ENCODE measurements around the gene HTR5A. TPM values are rescaled to one million over a fixed set of nuclear protein-coding genes. Genes with fewer than 3 reads are reported as not detected.
A peak's percentile ranks its signal among the peaks of the same experiment; 100 is the strongest.
"Not testable (repeated sequence)": the region's sequence is repeated elsewhere in the genome, so short reads cannot be mapped to it uniquely, and the experiment has no call there.

Gene HTR5A
- total RNA-seq = not detected

DNA sequence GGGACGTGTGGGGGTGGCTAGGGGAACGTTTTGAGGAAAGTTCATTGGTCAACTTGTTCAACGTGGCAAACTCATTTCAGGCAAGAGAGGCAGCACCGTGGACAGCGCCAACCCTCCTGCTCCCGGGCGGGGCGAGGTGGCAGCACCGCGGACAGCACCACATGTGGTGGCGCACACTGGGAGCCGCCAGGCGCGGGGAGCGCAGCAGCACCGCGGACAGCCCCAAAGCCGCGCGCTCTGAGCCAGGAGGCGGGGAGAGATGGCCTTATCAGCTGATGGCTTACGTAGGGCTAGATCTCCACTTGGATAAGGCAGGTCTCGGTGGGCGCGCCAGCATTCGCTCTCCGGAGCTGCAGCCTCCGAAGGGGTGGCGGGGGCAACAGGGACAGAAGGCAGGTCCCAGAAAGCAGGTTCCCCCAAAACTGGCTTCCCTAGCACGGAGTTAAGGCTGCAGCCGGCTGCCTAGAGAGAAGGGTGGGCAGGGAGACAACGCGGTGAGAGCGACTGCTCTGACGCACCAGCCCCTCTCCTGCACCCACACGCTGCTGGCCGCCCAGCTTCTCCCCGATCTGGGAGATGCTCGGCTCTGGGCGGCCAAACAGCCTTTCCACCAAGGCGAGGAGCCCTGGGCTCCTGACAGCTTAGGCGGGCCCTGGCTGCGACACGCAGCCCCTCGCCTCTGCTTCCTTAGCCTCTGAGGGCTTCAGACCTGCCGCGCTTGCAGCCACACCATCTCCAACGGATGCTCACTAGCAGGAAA lies at the start of gene HTR5A:
HTR5A (plus strand) TSS at position 333 of the 760 bp plus-strand sequence. CDS start 576 bp downstream, outside the sequence.
- peaks cover 24% of the 10 kb centered on the region for H3K27me3 Mint-ChIP-seq (ENCODE audit: low read depth)
- CTCF ChIA-PET = interaction anchor here (1.0 to 2.0 kb wide), 4 partner anchors 21 to 156 kb away, joined by 3 to 5 read pairs (median 4); no protein-coding TSS in a partner anchor
- DNase-seq = peak; percentile 90

DNA sequence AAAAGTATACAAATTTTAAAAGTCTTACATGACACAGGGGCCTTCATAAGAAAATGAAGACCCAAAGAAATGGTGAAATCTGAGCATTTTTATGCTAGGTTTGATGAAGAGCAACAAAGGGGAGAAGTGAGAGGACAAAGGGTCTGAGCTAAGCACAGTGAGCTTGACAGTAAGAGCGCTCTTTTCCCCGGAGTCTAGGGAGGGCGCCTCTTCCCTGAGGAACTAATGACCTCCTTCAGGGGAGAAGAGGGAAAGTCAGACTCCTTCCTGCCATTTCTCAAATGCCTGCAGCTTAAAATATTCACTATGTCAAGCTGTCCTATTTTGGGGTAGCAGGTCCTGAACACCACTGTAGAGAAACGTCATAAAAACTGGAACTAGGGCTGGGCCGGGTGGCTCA lies 49.1 kb upstream of the HTR5A start:
- H3K27ac Mint-ChIP-seq = no peak overlapping the region
- no peaks in the 10 kb centered on the region for H3K36me3 Mint-ChIP-seq (ENCODE audit: low read depth)
- ATAC-seq (no peak), DNase-seq (no peak)
- peaks cover 8% of the 10 kb centered on the region for H3K27me3 Mint-ChIP-seq (ENCODE audit: low read depth)
- CTCF ChIA-PET = interaction anchor here (1.2 to 5.7 kb wide), 2 partner anchors 9 to 11 kb away, joined by 3 to 25 read pairs; no protein-coding TSS in a partner anchor
- POLR2A ChIA-PET = no interaction called here
- H3K4me1 Mint-ChIP-seq (ENCODE audit: low read depth) = no peaks in the 10 kb centered on the region
- H3K9me3 Mint-ChIP-seq (ENCODE audit: insufficient read depth) = no peaks in the 10 kb centered on the region
- H3K4me3 Mint-ChIP-seq = no peak overlapping the region

More for the DNA sequence above, at the start of gene HTR5A:
- Mint-ChIP-seq H3K4me3 (no peak within 1 kb of the TSS), H3K36me3 (ENCODE audit: low read depth) (no peaks in the 10 kb centered on the region), H3K9me3 (ENCODE audit: insufficient read depth) (peaks cover 3% of the 10 kb centered on the region), H3K4me1 (ENCODE audit: low read depth) (no peaks in the 10 kb centered on the region), H3K27ac (no peak within 1 kb of the TSS)
- ATAC-seq = peak; percentile 100
- POLR2A ChIA-PET = no interaction called here

DNA sequence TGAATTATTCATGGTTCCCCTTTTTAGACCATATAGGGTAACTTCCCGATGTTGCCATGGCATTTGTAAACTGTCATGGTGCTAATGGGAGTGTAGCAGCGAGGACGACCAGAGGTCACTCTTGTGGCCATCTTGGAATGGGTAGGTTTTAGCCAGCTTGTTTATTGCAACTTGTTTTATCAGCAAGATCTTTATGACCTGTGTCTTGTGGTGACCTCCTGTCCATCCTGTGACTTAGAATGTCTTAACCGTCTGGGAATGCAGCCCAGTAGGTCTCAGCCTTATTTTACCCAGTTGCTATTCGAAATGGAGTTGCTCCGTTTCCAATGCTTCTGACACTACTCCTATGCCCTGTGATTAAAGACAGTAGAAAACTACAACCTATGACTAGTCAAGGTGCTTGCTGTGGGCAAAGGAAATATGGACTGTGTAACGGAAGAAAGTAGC lies 48.4 kb upstream of the HTR5A start:
- DNase-seq = no peak
- peaks cover 8% of the 10 kb centered on the region for H3K27me3 Mint-ChIP-seq (ENCODE audit: low read depth)
- H3K4me1 Mint-ChIP-seq (ENCODE audit: low read depth) = no peaks in the 10 kb centered on the region
- no peaks in the 10 kb centered on the region for H3K9me3 Mint-ChIP-seq (ENCODE audit: insufficient read depth)
- no peak overlapping the region for H3K27ac Mint-ChIP-seq
- ChIA-PET CTCF (interaction anchor here (1.2 to 5.7 kb wide), 2 partner anchors 8 to 12 kb away, joined by 3 to 25 read pairs; no protein-coding TSS in a partner anchor), POLR2A (no interaction called here)
- H3K4me3 Mint-ChIP-seq = no peak overlapping the region
- ATAC-seq = no peak
- no peaks in the 10 kb centered on the region for H3K36me3 Mint-ChIP-seq (ENCODE audit: low read depth)

DNA sequence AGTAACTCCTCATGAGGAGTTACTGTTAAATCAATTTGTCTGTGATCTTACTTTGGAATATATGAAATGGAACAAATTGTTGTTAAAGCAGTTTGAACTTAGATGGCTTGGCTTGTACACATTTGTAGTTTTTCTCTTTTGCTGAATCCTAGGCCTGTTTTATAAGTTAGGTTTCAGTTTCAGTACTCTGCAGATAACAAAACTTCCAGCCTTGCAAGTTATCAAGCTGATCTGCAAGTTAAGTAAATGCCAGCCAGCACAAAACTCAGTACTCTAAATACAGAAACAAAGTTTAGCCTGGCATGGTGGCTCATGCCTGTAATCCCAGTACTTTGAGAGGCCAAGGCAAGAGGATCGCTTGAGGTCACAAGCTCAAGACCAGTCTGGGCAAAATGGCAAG lies 42.2 kb upstream of the HTR5A start:
- Mint-ChIP-seq H3K4me3 (no peak overlapping the region), H3K36me3 (ENCODE audit: low read depth) (no peaks in the 10 kb centered on the region), H3K9me3 (ENCODE audit: insufficient read depth) (no peaks in the 10 kb centered on the region), H3K27me3 (ENCODE audit: low read depth) (peaks cover 9% of the 10 kb centered on the region), H3K27ac (no peak overlapping the region), H3K4me1 (ENCODE audit: low read depth) (peaks cover 6% of the 10 kb centered on the region)
- ChIA-PET CTCF (interaction anchor here (1.1 kb wide), 1 partner anchor 17 kb away, joined by 3 read pairs; no protein-coding TSS in a partner anchor), POLR2A (no interaction called here)
- DNase-seq (no peak), ATAC-seq (no peak)

DNA sequence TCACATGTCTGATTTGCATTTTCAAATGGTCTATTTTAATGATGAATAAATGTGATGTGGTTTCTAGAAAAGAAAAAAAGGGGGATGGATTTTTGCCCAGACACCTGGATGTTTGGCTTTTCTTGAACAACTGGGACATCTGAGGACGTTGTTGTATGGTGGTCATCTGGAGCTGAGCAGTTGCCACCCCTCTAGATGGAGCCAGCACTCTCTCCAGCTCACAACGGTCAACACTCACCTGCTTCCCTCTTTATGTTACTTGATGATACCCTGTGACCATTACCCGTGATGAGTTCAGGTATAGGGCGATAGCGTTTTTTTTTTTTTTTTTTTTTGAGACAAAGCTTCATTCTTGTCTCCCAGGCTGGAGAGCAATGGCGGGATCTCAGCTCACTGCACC lies 37.1 kb upstream of the HTR5A start:
- H3K4me1 Mint-ChIP-seq (ENCODE audit: low read depth) = no peaks in the 10 kb centered on the region
- no peak for DNase-seq
- H3K36me3 Mint-ChIP-seq (ENCODE audit: low read depth) = no peaks in the 10 kb centered on the region
- POLR2A ChIA-PET = no interaction called here
- H3K9me3 Mint-ChIP-seq (ENCODE audit: insufficient read depth) = no peaks in the 10 kb centered on the region
- no peak for ATAC-seq
- H3K4me3 Mint-ChIP-seq = no peak overlapping the region
- CTCF ChIA-PET = no interaction called here
- H3K27me3 Mint-ChIP-seq (ENCODE audit: low read depth) = peaks cover 5% of the 10 kb centered on the region
- no peak overlapping the region for H3K27ac Mint-ChIP-seq

DNA sequence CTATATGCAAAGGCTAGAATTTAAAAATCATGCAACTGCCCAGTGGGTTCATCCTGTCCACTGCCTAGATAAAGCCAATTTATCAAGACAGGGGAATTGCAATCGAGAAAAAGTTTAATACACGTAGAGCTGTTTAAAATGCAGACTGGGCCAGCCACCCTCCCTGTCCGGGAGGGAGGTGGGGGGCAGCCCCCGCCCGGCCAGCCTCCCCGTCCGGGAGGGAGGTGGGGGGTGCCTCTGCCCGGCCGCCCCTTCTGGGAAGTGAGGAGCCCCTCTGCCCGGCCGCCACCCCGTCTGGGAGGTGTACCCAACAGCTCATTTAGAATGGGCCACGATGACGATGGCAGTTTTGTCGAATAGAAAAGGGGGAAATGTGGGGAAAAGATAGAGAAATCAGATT lies 35.6 kb upstream of the HTR5A start:
- POLR2A ChIA-PET; H3K27me3 Mint-ChIP-seq (ENCODE audit: low read depth); H3K4me3 Mint-ChIP-seq; DNase-seq; H3K9me3 Mint-ChIP-seq (ENCODE audit: insufficient read depth); H3K27ac Mint-ChIP-seq; CTCF ChIA-PET; H3K4me1 Mint-ChIP-seq (ENCODE audit: low read depth); H3K36me3 Mint-ChIP-seq (ENCODE audit: low read depth); ATAC-seq: not testable (repeated sequence)

DNA sequence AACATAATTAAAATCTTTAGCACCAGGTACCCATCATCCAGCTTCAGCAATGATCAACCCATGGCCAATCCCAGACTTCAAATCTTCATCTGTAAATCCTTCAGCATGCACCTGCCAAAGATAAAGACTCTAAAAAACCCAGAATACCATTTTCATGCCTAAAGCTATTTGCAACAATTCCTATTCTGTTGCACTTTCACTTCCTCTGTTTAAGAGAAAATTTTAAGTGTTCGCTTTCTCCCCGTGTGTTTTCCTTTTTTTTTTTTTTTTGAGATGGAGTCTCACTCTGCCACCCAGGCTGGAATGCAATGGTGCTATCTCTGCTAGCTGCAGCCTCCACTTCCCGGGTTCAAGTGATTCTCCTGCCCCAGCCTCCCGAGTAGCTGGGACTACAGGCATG lies 31.8 kb upstream of the HTR5A start:
- ChIA-PET POLR2A (no interaction called here), CTCF (interaction anchor here (0.6 kb wide), 1 partner anchor 435 kb away, joined by 3 read pairs; no protein-coding TSS in a partner anchor)
- H3K27ac Mint-ChIP-seq = no peak overlapping the region
- no peaks in the 10 kb centered on the region for H3K36me3 Mint-ChIP-seq (ENCODE audit: low read depth)
- H3K4me3 Mint-ChIP-seq = no peak overlapping the region
- H3K9me3 Mint-ChIP-seq (ENCODE audit: insufficient read depth) = no peaks in the 10 kb centered on the region
- peaks cover 7% of the 10 kb centered on the region for H3K27me3 Mint-ChIP-seq (ENCODE audit: low read depth)
- DNase-seq (no peak), ATAC-seq (no peak)
- H3K4me1 Mint-ChIP-seq (ENCODE audit: low read depth) = no peaks in the 10 kb centered on the region

DNA sequence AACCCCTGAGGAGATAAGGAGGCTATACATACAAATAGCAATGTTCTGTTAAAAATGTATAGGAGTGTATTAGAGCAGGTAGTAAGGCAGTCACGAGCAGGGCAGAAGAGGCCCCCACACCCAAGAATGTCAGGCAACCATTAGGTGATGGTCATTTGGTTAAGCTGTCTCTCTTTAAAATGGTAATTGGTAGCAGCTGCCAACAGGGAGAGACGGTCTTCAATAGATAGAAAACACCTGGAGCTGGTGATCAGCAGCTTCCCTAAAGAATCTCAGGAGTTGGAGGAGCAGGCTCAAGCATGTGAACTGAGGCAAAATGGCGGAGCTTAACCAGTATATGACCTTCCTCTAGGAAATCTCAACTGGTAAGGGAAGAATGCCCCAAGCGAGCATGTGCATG lies 26.4 kb upstream of the HTR5A start:
- CTCF ChIA-PET = no interaction called here
- ATAC-seq (no peak), DNase-seq (no peak)
- Mint-ChIP-seq H3K27me3 (ENCODE audit: low read depth) (peaks cover 7% of the 10 kb centered on the region), H3K36me3 (ENCODE audit: low read depth) (no peaks in the 10 kb centered on the region), H3K4me3 (no peak overlapping the region), H3K9me3 (ENCODE audit: insufficient read depth) (no peaks in the 10 kb centered on the region), H3K27ac (no peak overlapping the region), H3K4me1 (ENCODE audit: low read depth) (no peaks in the 10 kb centered on the region)
- POLR2A ChIA-PET = no interaction called here

DNA sequence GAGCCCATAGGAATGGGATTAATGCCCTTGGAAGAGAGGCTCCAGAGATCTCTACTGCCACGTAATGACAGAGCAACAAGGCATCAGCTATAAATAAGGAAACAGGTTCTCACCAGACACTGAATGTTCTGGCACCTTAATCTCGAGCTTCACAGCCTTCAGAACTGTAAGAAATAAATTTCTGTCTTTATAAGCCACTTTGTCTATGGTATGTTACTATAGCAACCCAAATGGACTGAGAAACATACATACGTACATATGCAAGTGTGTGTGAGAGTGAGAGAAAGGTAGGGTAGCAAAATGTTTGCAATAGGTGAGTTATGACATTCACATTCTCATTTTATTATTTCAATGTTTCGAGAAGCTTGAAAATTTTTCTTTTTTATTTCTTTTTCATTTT lies 22.1 kb upstream of the HTR5A start:
- Mint-ChIP-seq H3K9me3 (ENCODE audit: insufficient read depth) (no peaks in the 10 kb centered on the region), H3K4me1 (ENCODE audit: low read depth) (no peaks in the 10 kb centered on the region), H3K27me3 (ENCODE audit: low read depth) (no peaks in the 10 kb centered on the region), H3K4me3 (no peak overlapping the region), H3K36me3 (ENCODE audit: low read depth) (no peaks in the 10 kb centered on the region), H3K27ac (no peak overlapping the region)
- ATAC-seq = no peak
- DNase-seq = no peak
- POLR2A ChIA-PET = no interaction called here
- CTCF ChIA-PET = interaction anchor here (1.3 kb wide), 1 partner anchor 21 kb away, joined by 3 read pairs; no protein-coding TSS in a partner anchor

DNA sequence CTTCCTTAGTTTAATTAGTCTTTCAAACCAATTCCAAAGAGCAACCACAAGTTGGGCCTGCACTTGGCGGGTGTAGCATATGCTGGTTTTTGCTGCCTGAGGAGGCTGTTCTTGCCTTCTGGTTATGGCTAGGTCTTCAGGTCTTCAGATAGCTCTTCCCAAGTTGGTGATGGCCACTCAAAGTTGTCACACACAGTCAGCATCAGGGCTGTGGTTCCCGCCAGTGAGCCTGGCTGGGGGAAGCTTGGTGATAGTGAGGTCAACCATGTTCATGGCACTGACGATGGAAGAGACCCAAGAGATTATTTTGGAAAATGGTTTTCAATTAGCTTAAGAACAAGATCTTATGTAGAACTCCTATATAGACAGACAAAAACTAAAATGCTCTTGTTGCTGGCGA lies 18.8 kb upstream of the HTR5A start:
- ATAC-seq = no peak
- Mint-ChIP-seq H3K4me1 (ENCODE audit: low read depth) (no peaks in the 10 kb centered on the region), H3K9me3 (ENCODE audit: insufficient read depth) (no peaks in the 10 kb centered on the region), H3K36me3 (ENCODE audit: low read depth) (no peaks in the 10 kb centered on the region), H3K4me3 (no peak overlapping the region), H3K27me3 (ENCODE audit: low read depth) (no peaks in the 10 kb centered on the region), H3K27ac (no peak overlapping the region)
- CTCF ChIA-PET = no interaction called here
- POLR2A ChIA-PET = no interaction called here
- no peak for DNase-seq

DNA sequence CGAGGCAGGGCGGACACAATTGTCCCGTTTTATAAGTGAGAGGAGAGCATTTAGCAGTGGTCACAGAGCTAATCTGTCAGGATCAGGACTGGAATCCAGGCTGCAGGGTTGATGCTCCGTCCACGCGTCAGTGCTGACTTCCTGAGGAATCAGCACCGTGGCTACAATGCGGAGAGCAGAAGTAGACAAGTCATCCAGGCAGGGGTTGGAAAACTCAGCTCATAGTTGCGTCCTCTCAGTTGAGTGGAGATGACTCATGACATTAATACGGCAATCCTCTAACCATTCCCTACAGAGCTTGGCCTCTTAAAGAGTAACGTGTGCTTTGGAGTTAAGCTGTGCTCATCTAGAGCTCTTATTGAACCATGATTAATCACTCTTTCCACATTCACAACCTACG lies 17.1 kb upstream of the HTR5A start:
- ATAC-seq = no peak
- CTCF ChIA-PET = no interaction called here
- Mint-ChIP-seq H3K36me3 (ENCODE audit: low read depth) (no peaks in the 10 kb centered on the region), H3K27ac (no peak overlapping the region), H3K9me3 (ENCODE audit: insufficient read depth) (no peaks in the 10 kb centered on the region), H3K4me3 (no peak overlapping the region), H3K27me3 (ENCODE audit: low read depth) (no peaks in the 10 kb centered on the region), H3K4me1 (ENCODE audit: low read depth) (no peaks in the 10 kb centered on the region)
- POLR2A ChIA-PET = no interaction called here
- DNase-seq = no peak

DNA sequence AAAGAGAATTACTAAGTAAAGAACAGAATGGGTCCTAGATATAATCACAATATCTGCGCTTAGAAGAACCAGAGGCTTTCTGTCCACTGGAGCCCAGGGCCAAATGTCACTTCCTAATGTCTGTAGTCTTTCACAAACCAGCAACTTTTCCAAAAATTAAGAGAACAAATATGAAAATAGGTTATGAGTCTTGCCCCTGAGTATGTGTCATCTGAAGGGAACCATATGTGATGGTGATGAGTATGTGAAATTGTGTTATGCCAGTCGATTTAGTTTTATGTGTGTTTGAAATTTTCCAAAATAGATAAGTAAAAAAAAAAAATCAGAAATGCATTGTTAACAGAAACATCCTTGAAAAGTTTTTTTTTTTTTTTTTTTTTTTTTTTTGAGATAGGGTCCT lies 15.4 kb upstream of the HTR5A start:
- no peak for ATAC-seq
- Mint-ChIP-seq H3K9me3 (ENCODE audit: insufficient read depth) (no peaks in the 10 kb centered on the region), H3K36me3 (ENCODE audit: low read depth) (no peaks in the 10 kb centered on the region), H3K4me3 (no peak overlapping the region), H3K27me3 (ENCODE audit: low read depth) (no peaks in the 10 kb centered on the region), H3K4me1 (ENCODE audit: low read depth) (no peaks in the 10 kb centered on the region), H3K27ac (no peak overlapping the region)
- POLR2A ChIA-PET = no interaction called here
- DNase-seq = no peak
- CTCF ChIA-PET = no interaction called here

DNA sequence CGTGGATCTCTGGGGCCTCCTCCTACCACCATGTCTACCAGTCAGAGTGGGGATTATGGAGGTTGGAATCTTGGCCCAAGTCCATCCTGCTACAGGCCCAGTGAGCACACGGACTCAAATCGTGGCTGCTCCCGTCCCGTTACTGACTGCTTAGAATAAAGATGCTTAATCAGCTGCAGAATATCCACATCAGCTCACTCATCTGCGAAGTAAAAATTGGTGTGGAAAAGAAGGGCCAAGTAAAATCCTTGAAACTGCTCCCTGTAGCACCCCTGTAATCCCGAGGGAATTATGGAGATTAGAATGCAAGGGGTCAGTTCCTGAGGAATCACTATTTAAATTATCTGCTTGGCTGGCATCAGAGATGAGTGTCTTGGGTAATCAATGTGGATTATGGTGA lies 13.0 kb upstream of the HTR5A start:
- H3K36me3 Mint-ChIP-seq (ENCODE audit: low read depth) = no peaks in the 10 kb centered on the region
- H3K9me3 Mint-ChIP-seq (ENCODE audit: insufficient read depth) = no peaks in the 10 kb centered on the region
- ChIA-PET POLR2A (no interaction called here), CTCF (no interaction called here)
- H3K4me1 Mint-ChIP-seq (ENCODE audit: low read depth) = no peaks in the 10 kb centered on the region
- ATAC-seq = no peak
- DNase-seq = no peak
- H3K27me3 Mint-ChIP-seq (ENCODE audit: low read depth) = no peaks in the 10 kb centered on the region
- no peak overlapping the region for H3K27ac Mint-ChIP-seq
- no peak overlapping the region for H3K4me3 Mint-ChIP-seq

Data from activated CD8-positive, alpha-beta T cell treated with anti-CD3 and anti-CD28 coated beads, Interleukin-2, amount 10 ng/mL, durations not matched to agents 7 days and 5 days (primary cell).